Fibroblast of skin of abdomen (primary cell): ENCODE results near the gene CRYZ.
"Not testable (repeated sequence)": the region's sequence is repeated elsewhere in the genome, so short reads cannot be mapped to it uniquely, and the experiment has no call there.

Experiments
- DNase-seq: peaks from one replicate; pipeline ENCODE4 v3.0.0-alpha.2; 2013

The CRYZ gene

DNA sequence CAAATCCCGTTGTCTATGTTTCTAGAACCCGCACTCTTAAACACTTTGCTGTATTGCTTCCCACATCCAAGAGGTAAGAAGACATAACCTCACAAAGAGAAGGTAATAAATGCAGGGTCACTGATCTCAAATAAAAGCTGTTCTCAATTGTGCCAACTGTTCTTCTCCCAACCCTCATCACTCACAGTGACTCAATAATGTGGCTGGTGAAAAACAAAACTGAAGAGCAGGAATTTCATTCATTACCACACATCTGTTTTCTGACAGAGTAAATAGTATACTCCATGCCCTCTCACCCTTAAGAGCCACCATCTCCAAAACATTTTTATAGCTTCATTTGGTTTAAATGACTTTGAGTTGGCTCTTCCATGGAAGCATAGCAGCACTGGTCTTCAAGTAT, 53.0 kb downstream of the CRYZ start:
- DNase-seq, result no peak

DNA sequence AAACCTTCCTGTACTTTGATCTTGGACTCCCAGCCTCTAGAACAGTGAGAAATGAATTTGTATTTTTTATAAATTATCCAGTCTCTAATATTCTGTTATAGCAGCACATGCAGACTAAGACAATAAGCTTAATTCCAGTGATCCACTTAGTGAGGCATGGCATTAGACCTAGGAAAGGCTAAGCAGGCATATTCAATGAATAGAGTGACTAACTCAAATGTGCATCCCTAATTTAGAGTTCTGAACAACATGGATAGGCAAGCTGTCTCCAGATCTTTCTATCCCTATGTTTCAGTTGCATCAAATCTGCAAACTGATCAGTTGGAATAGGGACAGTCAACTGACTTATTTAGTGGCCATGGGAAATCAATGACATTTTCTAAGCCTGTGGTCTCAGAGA, 54.9 kb downstream of the CRYZ start:
- no peak for DNase-seq

DNA sequence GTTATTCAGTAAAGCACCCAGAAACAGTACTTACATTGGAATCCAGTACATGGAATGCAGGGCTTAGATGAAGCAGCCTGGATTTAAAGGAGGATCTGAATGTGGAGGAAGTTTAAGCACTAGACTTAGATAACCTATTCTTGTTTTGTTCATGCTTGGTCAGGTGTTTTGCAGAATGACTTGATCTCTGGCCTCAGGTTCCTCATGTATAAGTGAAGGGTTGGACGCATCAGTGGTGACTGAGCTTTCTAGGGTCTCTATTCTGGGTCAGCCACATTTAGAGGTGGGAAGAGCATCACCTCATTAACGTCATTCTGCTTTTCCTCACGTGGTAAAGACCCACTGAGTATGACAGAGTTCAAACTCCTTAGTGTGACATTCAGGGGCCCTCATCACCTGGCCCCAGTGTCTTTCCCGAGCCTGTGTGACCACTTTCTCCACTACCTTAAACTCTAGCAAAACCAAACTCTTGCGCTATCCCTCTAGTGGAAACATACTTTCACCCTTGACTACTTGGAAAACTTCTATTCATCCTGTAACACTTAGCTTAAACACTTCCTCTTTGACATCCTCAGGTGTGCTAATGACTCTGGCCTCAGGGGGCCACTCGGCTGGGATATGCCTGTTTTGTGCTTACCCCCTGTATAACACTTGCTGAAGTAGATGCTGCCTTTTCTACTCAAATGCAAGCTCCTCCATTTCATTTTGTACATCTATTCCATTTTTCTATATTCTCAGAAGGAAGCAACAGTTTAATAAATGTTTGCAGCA, 58.4 kb downstream of the CRYZ start:
- no peak for DNase-seq

DNA sequence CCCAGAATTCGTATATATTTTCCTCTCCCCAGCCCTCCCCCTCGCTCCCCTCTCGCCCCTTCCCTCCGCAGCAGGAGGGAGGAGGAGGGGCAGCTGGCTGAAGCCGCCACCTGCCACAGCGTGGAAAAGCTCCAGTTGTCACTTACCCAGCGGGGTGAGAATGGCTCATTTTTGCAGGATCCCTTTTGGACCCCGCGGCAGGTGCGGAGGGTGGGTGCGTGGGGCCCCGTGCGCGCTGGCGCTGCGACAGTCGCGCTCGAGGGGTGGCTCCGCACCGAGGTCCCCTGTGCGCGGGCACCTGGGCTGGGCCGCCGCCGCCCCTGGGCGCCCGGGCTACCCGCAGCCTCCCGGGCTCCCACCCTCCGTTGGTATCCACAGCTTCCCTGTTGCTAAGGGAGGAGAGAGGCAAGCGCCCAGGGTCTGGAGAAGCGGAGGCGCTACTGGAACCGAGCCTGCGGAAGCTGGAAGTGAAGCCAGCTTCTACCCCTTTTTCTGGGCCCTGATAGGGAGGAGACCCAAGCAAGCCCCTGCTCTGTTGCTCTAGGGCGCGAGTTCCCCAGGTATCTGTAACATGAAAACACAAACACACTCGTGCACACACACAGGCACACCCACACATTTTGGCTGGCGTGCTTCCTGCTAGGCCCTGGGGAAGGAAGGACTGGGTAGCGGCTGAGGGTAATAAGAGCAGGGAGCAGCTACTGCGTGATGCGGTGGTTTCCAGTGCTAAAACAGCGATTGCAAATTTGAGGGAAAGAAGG, 59.3 kb downstream of the CRYZ start, which contains the start of gene ERICH3:
TSS of gene ERICH3 (minus strand) at position 442 of the 761 bp plus-strand sequence. CDS start at position 169, 273 bp downstream.
- no peak for DNase-seq

DNA sequence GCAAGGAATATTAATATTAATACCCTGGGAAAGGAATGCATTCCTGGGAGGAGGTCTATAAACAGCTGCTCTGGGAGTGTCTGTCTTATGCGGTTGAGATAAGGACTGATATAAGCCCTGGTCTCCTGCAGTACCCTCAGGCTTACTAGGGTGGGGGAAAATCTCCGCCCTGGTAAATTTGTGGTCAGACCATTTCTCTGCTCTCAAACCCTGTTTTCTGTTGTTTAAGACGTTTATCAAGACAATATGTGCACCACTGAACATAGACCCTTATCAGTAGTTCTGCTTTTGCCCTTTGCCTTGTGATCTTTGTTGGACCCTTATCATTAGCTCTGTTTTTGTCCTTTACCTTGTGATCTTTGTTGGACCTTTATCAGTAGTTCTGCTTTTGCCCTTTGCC, 62.0 kb downstream of the CRYZ start:
- not testable (repeated sequence) for DNase-seq
